GM19193 (cell line): ENCODE measurements around the gene GRIA4.

Experiments used
- POLR2A ChIP-seq: IDR thresholded peaks from 4 replicates; pipeline ENCODE4 v1.6.1; 2011; ENCODE audit not compliant: insufficient read depth, insufficient read length; ENCODE audit errors: extremely low read depth

The GRIA4 gene

DNA sequence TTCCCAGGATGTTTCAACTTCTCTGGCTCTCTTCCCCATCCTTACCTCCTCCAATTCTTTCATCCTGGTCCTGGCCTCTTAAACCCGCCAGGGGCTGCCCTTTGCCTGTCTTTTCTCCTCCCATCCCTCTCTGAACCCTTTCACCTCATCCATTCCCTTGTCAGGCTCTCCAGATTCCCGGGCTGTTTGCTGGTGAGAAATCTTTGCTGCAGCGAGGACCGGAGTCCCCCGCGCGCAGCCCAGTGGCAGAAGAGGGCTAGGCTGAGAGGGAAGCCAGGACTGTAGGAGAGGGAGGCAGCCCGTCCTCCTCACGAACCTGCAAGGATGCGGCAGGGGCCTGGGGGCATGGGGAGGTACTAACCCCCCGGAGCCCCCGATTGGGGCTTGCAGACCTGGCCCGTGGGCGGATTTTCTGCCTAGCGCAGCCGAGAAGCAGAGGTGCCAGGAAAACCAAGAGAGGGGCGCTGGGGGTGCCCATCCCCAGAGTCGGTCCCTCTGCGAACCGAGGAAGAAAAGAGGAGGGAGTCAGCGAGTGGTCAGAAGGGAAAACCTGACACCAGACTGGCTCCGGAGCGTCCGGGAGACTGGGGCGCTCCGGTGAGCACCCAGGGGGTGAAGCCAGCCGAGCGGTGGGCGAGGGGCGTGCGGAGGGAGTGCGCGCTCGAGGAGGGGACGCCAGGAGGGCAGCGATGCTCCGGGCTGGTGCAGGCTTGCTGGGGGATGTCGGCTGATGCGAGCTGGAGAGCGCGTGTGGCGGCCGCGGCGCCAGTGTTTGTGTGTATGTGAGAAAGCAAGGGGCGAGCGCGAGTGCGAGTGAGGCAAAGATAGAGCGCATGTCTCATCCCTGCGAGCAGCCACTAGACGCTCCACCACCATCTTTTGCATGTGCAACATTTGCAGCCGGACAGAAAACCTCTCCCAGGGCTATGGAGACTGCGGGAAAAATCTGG, at the start of gene GRIA4:
GRIA4 (plus strand) TSS at position 242 of the 950 bp plus-strand sequence. CDS start 925 bp downstream, outside the sequence.
- TF ChIP-seq POLR2A, result no peak

DNA sequence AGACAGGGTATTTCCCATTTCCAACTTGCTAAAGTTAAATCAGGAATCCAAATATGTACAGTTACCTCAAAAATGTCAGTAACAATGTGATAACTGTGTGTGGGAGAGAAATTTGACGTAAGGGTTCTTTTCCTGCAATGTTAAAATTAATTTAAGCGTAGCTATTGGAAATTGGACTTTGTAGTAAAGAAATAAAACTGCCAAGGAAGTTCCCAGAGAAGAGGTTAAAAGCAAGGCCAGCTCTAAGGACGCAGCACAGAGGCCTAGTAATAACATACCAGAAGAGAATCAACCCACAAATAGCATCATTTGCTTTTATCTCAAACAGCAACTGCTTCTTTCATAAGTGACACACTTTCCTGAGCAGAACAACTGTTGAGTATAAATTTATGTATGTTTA, 36.8 kb upstream of the GRIA4 start:
- no peak for TF ChIP-seq POLR2A

DNA sequence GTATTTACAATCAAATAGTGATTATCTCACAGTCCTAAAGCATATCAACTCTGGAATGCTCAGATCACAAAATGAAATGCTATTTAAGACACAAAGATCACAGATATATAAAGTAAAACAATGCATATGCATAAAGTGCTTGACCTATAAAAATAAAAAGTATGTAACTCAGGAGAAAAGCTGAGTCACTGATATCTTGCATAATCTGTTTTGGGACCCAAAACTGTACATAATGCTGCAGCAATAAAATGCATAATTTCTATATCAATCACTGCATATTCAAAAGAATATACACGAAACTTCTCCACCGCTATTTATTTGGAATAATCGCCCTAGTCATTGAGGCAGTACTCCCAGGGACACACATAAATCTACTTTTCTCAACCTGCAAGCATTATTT, 34.9 kb upstream of the GRIA4 start:
- TF ChIP-seq POLR2A, result no peak

DNA sequence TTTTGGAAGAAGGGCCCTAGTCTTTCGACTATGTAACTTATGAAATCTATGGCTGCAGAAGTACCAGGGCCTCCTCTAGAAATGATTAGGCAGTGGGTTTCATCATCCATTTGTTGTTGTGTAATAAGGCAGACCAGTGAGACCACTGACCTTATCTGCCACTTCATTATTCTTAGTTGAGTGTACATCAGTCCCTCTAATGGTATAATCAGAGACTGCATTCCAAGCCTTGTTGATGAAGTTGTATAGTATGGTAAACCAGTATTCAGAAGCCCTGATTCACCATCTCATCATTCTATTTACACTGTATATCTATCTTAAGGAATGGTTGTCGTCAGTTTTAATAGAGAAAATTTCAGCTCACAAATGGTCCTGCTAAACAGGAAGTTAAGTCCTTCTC, 32.2 kb upstream of the GRIA4 start:
- TF ChIP-seq POLR2A, result no peak

DNA sequence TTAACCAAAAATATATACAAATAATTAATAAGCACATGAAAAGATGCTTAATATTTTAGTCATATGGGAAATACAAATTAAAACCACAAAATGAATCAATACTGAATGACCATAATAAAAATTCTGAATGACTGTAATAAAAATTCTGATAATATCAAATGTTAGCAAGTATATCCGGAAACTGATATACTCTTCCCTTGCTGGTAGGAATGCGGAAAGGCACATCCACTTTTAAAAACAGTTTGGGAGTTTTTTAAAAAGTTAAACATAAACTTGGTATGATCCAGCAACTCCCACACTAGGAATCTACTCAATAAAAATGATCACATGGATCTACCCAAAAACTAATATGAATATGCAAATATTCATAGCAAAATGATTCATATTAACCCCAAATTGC, 30.8 kb upstream of the GRIA4 start:
- TF ChIP-seq POLR2A, result no peak

DNA sequence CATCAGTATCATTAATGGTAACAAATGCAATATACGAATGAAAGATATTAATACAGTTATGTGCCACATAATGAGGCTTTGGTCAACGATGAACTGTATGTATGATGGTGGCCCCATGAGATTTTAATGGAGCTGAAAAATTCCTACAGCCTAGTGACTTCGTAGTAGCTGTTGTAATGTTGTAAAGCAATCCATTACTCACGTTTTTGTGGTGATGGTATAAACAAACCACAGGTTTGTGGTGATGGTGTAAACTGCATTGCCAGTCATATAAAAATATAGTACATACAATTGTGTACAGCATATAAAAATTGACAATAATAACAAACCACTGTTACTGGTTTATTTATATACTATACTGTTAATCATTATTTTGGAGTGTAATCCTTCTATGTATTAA, 27.4 kb upstream of the GRIA4 start:
- TF ChIP-seq POLR2A, result no peak

DNA sequence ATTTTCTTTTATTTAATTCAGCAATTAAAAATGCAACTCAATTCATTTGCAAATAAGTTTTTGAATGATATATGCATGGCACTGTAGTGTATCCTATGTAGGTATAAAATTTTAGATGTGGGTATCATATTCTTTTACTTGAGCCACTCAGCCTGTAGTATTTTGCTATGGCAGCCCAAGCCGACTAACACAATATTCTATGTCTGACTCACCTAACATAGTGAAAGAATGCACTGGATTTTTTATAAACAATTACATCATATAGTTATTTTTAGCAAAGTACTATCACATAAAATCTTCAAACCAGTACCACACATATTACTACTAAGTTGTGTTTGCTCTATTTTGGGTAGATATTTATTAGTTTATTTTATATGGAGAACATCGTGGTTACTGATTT, 21.9 kb upstream of the GRIA4 start:
- TF ChIP-seq POLR2A, result no peak

DNA sequence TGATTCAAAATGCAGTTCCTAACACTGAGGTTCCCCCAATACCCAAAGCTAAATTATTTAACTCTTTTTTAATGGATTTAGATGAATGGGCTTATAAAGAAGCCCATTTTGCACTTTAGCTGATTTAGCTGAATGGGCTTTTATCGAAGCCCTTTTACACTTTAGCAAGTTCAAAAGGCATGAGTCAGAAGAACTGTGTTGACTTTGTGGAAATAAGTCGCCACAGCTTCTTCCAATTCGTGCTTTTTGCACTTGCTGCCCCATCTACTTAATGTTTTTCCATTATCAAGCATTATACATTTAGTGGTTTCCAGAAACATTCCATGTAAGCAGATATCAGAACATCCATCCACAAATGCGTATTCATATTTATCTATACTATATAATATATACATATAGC, 20.5 kb upstream of the GRIA4 start:
- no peak for TF ChIP-seq POLR2A

DNA sequence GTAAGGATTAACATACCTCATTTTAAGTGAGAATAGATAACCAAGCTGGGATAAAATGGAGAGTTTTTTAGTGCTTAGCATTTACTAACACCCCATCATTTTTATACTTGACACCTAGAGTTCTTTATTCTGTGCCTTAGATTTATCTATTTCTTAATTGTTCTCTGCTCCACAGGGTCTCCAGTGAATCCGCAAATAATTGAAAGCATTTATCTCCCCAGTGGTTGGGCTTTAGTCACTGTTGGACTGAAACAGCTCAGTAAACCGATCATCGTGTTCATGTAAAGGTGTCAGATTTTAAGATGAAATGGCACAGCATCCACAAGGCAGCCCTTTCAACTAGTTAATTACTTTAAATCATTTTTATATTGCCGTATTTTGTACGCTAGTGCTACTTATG, 17.8 kb upstream of the GRIA4 start:
- no peak for TF ChIP-seq POLR2A

DNA sequence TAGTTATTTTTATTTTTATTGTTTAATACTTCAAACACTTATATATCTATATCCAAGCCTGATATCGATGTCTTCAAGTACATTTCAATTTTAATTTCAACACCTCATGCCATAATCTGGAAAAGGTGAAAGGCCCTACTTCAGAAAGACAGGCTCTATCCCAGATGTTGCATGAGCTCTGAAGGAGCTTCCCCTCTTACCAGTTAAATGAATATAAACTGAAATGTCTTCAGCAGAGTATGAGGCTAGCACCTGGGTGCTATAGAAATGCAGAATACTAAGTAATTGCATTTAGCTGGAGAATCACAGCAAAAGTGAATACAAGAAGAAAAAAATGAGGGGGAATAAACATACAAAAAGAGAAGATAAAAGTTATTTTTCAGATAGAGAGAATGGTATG, 11.5 kb upstream of the GRIA4 start:
- TF ChIP-seq POLR2A, result no peak

DNA sequence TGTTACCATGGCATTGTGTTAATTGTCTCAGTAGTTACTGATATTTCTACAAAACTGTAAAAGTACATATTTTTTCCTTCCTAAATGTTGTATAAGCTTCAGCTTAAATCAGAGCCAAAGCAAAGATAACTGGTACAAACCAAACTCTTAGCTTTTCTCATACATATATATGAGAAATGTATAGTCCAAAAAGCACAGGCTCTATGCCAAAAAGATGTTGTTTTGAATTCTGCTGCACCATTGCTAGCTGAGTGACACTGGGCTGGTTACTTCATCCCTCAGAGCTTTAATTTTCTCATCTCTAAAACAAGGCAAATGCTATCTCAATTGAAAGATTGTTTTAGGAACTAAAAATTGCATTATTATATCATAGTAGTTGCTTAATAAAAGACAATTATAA, 6.7 kb upstream of the GRIA4 start:
- TF ChIP-seq POLR2A, result no peak

DNA sequence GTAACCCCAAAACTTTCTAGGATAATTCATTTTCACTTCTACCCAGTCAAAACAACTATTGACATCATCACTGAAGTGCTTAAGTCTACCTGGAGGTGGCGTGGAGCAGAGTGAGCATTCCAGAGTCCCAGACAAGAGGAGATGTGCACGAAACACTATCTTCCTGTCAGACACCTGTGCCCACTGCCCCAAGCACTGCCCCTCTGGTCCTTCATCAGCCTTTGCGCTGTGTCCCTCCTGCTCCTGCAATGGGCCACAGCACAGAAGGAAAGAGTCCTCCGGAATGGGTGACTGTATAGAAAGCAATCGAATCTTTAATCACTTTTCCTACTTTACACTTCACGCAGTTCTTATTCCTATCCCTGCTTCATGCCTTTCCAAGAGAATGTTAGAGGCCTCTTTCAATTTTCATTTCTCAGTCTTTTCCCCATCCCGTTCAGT, 512 bp upstream of the GRIA4 start:
- no peak for TF ChIP-seq POLR2A

DNA sequence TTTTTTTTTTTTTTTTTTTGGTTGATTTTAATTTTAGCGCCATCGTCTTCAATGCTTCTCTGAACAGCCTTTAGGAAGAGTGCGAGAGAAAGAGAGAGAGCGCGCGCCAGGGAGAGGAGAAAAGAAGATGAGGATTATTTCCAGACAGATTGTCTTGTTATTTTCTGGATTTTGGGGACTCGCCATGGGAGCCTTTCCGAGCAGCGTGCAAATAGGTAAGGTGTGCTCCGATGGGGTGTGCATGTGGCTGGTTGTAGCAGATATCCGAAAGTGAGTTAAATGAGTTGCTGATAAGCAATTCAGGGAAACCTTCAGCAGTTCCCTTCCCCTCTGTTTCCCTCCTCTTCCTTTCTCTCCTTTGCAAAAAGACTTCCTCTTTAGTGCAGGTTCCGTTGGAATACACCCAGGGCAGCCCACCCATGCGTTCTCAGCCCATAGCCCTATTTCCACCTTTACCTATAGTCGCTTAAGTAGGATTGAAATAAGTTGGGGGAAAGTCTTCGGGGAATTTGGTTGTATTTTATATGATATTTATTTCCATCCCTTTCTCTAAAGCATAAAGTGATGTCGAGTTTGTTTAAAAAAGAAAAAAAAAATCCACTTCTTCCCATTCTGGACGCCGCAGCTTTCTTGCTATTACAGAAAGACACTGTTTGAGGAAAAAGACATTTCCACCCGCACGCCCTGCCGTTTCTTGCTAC, 1.1 kb downstream of the GRIA4 start:
- TF ChIP-seq POLR2A, result no peak

DNA sequence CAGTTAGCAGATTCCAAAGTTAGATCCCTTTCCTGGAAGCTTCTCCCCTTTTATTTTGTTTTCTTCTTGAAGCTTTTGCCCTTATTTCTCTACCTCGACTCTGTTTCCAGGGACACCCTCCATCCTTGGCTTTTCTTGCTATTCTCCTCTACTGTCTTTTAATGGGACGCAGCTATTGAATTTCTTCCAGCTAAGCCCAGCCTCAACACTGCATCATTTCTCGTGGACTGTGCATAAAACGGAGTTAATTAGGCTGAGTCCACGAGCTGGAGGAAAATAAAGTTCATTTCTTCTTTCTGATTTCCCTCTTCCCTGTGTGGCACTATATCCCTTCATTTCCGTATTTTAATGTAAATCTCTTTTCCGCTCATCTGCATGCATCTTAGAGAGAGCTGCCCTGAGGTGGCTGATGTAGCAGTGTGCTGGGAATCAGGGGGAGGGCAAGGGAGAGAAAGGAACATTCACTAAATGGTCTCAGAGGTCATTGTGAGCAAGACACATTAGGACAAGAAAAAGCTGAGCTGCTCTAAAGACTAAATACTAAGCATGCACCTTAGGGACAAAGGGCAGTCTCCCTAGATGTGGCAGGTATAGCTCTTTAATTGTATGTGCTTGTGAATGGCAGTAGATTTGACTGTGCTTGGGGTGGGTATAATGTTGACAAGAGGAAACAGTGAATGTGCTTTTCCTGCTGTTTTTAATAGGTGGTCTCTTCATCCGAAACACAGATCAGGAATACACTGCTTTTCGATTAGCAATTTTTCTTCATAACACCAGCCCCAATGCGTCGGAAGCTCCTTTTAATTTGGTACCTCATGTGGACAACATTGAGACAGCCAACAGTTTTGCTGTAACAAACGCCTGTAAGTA, 1.9 kb downstream of the GRIA4 start:
- TF ChIP-seq POLR2A, result no peak

DNA sequence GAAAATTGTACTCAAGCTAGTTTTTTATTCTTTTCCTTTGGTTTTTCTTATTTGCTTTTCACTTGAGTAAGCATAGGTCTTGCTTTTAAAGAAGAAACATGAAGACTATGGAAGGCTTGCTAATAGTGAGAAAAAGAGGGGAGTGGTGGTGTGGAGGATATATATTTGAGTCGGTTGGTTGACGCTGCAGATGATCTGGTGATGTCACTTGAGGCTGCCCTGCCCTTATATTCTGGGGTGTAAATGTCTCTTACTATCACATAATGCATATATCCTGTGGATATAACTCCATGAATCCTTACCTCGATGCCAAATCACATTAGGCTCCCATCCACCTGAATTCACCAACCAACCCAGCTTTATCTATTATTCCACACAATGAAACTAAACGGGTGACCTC, 2.9 kb downstream of the GRIA4 start:
- no peak for TF ChIP-seq POLR2A

DNA sequence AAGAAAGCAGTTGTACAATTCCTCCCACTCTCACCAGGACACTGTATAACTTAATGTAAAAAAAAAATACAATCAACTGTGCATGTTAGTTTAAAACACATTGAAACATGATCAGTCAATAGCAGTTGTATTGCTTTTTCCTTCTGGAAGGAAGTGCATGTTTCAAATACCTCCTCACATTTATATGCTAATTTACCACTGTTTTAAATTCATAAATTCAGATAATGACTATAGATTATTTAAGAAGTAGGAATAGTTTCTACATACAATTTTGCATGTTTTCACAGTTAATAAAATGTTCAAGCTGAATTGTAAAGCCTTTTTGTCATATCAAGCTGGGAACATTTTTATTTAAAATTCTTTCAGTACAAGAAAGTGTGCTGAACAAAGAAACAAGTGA, 3.3 kb downstream of the GRIA4 start:
- TF ChIP-seq POLR2A, result no peak

DNA sequence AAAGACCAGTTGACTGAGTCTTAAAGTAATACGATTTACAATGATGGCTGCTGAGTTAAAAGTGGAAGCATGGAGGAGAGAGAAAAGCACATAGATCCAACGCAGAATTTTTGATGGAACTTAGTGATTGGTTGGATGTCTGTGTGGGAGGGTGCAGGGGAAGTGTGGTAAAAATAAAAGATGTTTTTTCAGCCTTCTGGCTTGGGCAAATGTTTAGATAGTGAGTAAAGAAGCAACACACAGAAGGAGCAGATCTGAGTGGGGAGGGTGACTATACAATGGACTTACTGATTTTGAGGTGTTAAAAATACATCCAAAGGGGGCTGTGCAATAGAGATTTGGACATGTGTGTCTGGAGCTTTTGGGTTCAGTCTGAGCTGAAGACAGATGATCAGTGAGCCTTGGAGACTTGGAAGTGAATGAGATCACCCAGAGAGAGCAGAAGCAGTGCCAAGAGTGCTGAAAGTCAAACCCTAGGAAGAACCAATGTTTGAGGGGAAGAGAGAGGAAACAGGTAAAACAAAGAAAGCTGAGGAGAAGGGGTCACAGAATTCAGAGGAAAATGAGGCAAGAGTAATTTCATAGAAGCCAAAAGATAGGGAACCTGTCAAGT, 8.6 kb downstream of the GRIA4 start:
- no peak for TF ChIP-seq POLR2A
